WI38 (cell line): ENCODE results near the gene RIPPLY2.

Source experiments
- H3K4me3 ChIP-seq: 2 replicates; pipeline ENCODE4 v1.5.1; 2011; ENCODE audit warnings: low read depth, mild to moderate bottlenecking, control low read depth, low read length
- TF ChIP-seq, protein P1 (sequence below): IDR thresholded peaks from 2 replicates; pipeline ENCODE4 v1.5.1; 2012; ENCODE audit warnings: low read depth, mild to moderate bottlenecking, control low read depth, low read length

Gene RIPPLY2

DNA sequence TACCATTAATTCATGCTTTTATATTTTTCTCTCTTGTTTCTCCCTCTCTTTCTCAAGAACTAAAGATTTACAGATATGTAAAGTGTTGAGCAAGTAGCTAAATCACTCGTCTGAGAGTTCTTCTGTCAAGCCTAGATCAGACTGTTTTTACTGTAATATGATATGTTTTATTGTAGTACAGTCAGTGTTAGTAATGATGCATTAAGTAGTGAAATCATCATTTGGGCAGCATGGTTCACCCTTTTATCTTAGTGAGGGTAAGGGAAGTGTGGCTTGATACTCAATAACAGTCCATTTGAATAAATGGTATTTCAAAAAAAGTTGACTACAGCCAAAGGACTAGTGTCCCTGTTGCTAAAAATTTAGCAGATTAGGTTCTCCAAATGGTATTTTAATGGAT lies 15.5 kb downstream of the RIPPLY2 start:
- no peak overlapping the region for H3K4me3 ChIP-seq
- TF ChIP-seq, protein P1, sequence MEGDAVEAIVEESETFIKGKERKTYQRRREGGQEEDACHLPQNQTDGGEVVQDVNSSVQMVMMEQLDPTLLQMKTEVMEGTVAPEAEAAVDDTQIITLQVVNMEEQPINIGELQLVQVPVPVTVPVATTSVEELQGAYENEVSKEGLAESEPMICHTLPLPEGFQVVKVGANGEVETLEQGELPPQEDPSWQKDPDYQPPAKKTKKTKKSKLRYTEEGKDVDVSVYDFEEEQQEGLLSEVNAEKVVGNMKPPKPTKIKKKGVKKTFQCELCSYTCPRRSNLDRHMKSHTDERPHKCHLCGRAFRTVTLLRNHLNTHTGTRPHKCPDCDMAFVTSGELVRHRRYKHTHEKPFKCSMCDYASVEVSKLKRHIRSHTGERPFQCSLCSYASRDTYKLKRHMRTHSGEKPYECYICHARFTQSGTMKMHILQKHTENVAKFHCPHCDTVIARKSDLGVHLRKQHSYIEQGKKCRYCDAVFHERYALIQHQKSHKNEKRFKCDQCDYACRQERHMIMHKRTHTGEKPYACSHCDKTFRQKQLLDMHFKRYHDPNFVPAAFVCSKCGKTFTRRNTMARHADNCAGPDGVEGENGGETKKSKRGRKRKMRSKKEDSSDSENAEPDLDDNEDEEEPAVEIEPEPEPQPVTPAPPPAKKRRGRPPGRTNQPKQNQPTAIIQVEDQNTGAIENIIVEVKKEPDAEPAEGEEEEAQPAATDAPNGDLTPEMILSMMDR = no peak

DNA sequence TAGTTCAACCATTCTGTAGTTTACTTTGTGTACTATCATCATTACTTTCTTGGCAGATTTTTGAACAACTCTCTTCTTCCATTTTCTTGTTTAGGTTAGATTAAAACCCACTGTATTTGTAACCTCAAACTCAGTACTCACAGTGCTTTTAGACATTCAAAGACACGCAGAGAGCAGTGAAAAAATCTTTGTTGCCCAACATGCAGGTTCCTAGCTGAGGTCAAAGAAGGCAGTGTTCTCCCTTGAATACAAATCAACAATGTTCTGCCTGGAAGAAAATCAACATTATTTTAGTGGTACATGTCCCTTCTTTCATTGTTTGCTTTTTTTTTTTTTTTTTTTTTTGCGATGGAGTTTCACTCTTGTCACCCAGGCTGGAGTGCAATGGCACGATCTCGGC lies 17.5 kb downstream of the RIPPLY2 start:
- TF ChIP-seq, protein P1 = no peak
- H3K4me3 ChIP-seq = no peak overlapping the region

DNA sequence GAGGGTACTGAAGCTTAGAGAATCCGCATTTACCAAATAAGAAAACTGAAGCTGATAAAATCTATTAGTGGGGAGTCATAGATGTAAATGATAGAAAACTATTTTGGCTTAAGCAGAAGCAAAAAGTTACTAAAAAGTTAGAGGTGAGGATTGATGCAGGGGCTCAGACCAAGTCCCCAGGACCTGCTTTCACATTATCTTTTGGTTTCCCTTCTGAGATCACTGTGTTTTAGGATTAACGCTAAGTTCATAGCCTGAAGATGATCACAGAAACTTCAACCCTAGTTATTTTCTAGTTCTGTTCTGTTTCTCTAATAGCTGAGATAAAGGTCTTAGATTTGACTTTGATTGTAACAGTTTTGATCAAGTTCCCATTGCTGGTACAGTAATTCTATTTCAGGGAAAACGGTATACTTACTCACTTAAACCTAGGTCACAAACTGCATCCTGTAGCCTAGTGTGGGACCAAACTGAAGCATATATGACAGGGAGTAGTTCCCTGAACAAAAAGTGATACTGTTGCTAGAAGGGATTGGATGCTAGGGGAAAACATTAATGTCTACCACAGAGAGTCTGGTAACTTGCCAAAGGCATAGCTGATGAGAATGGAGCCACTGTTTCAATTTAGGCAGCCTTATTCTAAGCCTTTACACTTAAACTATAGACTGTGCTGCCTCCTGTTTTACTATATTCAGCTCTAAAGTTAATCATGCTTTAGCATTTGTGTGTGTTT lies 19.4 kb downstream of the RIPPLY2 start:
- TF ChIP-seq, protein P1 = no peak
- H3K4me3 ChIP-seq = no peak overlapping the region

DNA sequence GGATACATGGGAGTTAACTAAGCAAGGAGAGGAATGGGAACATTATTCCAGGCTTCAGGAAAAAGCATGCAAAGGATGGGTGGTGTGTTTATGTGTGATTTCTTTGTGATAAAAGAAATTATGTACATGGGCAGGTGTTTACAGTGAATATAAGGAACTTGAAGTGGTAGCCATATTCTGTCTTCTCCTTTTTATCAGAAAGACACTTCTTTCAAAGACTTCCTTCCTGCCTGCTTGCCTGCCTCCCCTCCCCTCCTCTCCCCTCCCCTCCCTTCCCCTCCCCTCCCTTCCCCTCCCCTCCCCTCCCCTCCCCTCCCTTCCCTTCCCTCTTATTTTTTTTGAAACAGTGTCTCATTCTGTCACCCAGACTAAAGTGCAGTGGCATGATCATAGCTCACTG lies 20.7 kb downstream of the RIPPLY2 start:
- TF ChIP-seq, protein P1 = no peak
- no peak overlapping the region for H3K4me3 ChIP-seq

DNA sequence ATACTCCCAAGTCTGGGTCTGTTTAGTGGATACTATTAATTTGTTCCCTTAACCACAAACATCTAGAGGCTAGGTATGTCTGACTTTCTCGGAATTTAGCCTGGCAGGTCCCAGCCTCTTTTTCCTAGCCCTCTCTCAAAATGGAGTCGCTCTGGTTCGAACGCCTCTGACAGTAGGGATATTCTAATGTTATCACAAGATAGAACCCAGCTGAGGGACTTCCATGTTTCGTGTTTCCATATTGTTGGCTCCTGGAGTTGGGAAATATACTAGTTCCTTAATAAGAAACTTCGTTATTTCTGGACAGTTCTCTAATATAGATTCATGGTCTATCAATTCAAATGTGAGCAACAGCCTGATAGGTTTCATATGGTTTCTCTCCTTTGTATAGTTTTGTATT lies 22.7 kb downstream of the RIPPLY2 start:
- TF ChIP-seq, protein P1 = no peak

DNA sequence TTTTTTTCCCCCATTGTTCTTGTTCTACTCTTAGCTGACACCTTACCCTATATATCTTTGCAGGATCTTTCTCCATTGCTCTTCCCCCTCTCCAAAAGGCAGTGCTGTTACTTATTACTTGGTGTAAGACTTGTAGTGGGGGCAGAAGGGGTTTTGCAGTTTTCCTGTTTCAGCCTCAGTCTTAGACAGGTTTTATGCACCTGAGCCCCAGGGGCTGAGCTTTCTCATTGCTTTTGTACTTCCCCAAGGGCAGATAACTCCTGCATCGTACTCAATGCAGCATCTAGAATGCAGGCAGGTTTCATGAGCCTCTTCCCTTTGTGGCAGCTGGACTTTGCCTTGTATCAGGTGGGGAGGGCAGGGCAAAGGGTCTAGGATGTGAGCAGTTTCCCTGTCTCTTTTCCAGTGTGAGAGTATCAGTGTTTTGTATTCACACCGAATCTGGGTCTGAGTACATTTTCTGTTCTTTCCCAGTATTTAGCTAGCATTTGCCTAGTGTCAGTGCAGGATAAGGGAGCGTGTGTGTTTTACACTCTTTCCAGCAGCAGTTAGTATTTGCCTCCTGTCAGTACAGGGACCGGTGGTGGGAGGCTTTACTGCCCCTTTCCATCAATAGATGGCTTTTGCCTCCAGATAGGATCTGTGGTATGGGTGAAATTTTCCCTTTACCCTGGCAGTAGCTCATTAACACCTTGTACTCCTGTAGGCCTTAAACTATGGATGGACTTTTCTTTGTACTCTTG lies 25.9 kb downstream of the RIPPLY2 start:
- TF ChIP-seq, protein P1 = no peak
- no peak overlapping the region for H3K4me3 ChIP-seq

More for the DNA sequence above, 22.7 kb downstream of the RIPPLY2 start:
- no peak overlapping the region for H3K4me3 ChIP-seq

DNA sequence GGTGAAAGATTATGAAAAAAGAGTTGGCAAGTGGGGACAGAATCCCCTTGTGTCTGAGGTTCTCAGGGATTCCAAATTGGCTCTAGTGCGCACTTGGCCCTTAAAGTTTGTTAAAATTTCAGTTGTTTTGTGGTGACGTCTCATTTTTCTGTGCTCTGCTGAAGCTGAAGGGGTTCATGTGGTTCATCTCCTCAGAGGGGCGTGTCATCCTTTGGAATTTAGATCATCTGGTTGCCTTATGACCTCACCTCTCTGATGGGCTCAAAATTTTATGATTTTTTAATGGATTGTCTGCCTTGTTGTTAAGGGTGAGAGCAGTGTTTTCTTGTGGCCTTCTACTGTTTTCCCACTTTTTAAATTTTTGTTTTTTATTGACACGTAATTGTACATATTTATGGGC lies 26.6 kb downstream of the RIPPLY2 start:
- TF ChIP-seq, protein P1 = no peak
- H3K4me3 ChIP-seq = no peak overlapping the region
